ENCODE data around the gene SCAPER. TPM values are rescaled to one million over a fixed set of nuclear protein-coding genes. Genes with fewer than 3 reads are reported as not detected.

Gene SCAPER
- total and polyA plus RNA-seq, 11 donors, result 6.7 to 53.9 (median 38.3) TPM

GRCh38 chr15:76935620-76936019, 30.5 kb upstream of the SCAPER start:
- DNase-seq (no peak), ATAC-seq (no peak)
- H3K4me1 ChIP-seq, result peaks cover 0 to 18% (median 10%) of the 10 kb centered on the region in 12 donors
- TF ChIP-seq CTCF (IDR thresholded peaks at IDR 0.05), result no peak
- no peak for TF ChIP-seq POLR2A (IDR thresholded peaks at IDR 0.05)
- no peaks in the 10 kb centered on the region for H3K9me3 ChIP-seq
- 94 to 98% (median 95%) methylated on average over 2 of the region's 2 CpGs for WGBS, 4 donors
- H3K27ac ChIP-seq, result no peak overlapping the region
- no peaks in the 10 kb centered on the region for H3K27me3 ChIP-seq
- intact Hi-C loops (cut with DNase I), result no loop called here
- no peak overlapping the region for H3K4me3 ChIP-seq
- peaks cover 0 to 66% (median 38%) of the 10 kb centered on the region in 9 donors for H3K36me3 ChIP-seq

GRCh38 chr15:76932135-76932966, 27.2 kb upstream of the SCAPER start:
- WGBS, 4 donors, result 22 to 26% (median 23%) methylated on average over 13 to 14 of the region's 14 CpGs
- no peak for TF ChIP-seq POLR2A (IDR thresholded peaks at IDR 0.05)
- no peak for TF ChIP-seq CTCF (IDR thresholded peaks at IDR 0.05)
- Histone ChIP-seq H3K9me3 (no peaks in the 10 kb centered on the region), H3K27ac (peak overlapping the region in 11 of 12 donors; percentile 72 to 91 (median 79)), H3K4me1 (peaks cover 0 to 19% (median 10%) of the 10 kb centered on the region in 12 donors), H3K36me3 (peaks cover 0 to 46% (median 28%) of the 10 kb centered on the region in 9 donors), H3K27me3 (no peaks in the 10 kb centered on the region), H3K4me3 (peak overlapping the region; percentile 56 to 100 (median 78))
- no peak for DNase-seq
- intact Hi-C loops (cut with DNase I), result no loop called here
- ATAC-seq, result no peak

GRCh38 chr15:76931397-76932134, 26.4 kb upstream of the SCAPER start, which contains the start of gene RCN2:
Gene RCN2, plus strand, starts transcription at chr15:76931749. Its CDS starts 93 bp downstream, at chr15:76931842.
- no peaks in the 10 kb centered on the region for H3K27me3 ChIP-seq
- 0% methylated on average over 26 to 96 of the region's 96 CpGs for WGBS, 4 donors
- H3K4me3 ChIP-seq, result peak within 1 kb of the TSS; percentile 56 to 100 (median 78)
- intact Hi-C loops (cut with DNase I), result loop anchor here in 1 of 10 donors (2.0 kb wide), 1 partner anchor 27 kb away; the partner anchor contains the start of gene SCAPER
- H3K36me3 ChIP-seq, result peaks cover 0 to 38% (median 23%) of the 10 kb centered on the region in 9 donors
- no peaks in the 10 kb centered on the region for H3K9me3 ChIP-seq
- DNase-seq (peak; percentile 96 to 98 (median 97)), ATAC-seq (peak; percentile 100)
- H3K27ac ChIP-seq, result peak within 1 kb of the TSS in 11 of 12 donors; percentile 72 to 91 (median 79)
- TF ChIP-seq CTCF (IDR thresholded peaks at IDR 0.05) (peak in 3 of 12 donors; percentile 18 to 23 (median 19)), POLR2A (IDR thresholded peaks at IDR 0.05) (peak; percentile 81 to 97)
- peaks cover 0 to 19% (median 10%) of the 10 kb centered on the region in 12 donors for H3K4me1 ChIP-seq
